ENCODE measurements around the gene NAT14. TPM values are rescaled to one million over a fixed set of nuclear protein-coding genes. Genes with fewer than 3 reads are reported as not detected.
A peak's percentile ranks its signal among the peaks of the same experiment; 100 is the strongest.

Gene NAT14
- total and polyA plus RNA-seq, 4 experiments from 2014 or later = 2.6 to 3.2 (median 2.9) TPM

GRCh38 chr19:55453511-55454260, 31.3 kb upstream of the NAT14 start:
- no peak overlapping the region for H3K27ac ChIP-seq (ENCODE audit: low read depth, low read length)
- Mint-ChIP-seq H3K9me3 (no peaks in the 10 kb centered on the region), H3K27me3 (peaks cover 12 to 18% of the 10 kb centered on the region in 2 donors), H3K4me3 (peak overlapping the region in 7 of 8 donors; percentile 13 to 78 (median 56)), H3K36me3 (peaks cover 3 to 8% of the 10 kb centered on the region in 2 donors), H3K27ac (peak overlapping the region in 3 of 7 donors; percentile 25 to 82 (median 48)), H3K4me1 (peaks cover 5 to 20% (median 15%) of the 10 kb centered on the region in 4 donors)
- POLR2A ChIA-PET (ENCODE audit: partially characterized antibody) = interaction anchor here (0.9 kb wide), 1 partner anchor 10 kb away, joined by 3 read pairs; no protein-coding TSS in a partner anchor
- no peaks in the 10 kb centered on the region for H3K27me3 ChIP-seq (ENCODE audit: insufficient read depth, low read length)
- no peaks in the 10 kb centered on the region for H3K9me3 ChIP-seq (ENCODE audit: control insufficient read depth in 1 of 2, low read length in 2 of 2)
- CTCF ChIA-PET (ENCODE audit: partially characterized antibody) = interaction anchor here (0.6 to 3.0 kb wide), 8 partner anchors 9 to 312 kb away, joined by 4 to 12 read pairs (median 6); no protein-coding TSS in a partner anchor
- peaks cover 10% of the 10 kb centered on the region for H3K4me1 ChIP-seq (ENCODE audit: insufficient read depth, low read length)
- H3K4me3 ChIP-seq (ENCODE audit: low read length in 2 of 2) = no peak overlapping the region
- intact Hi-C loops (cut with micrococcal nuclease) = loop anchor here (1.0 kb wide), 2 partner anchors 161 to 312 kb away; no protein-coding TSS in a partner anchor
- H3K36me3 ChIP-seq (ENCODE audit: insufficient read depth, low read length) = no peaks in the 10 kb centered on the region
- DNase-seq = peak in 1 of 5 donors; percentile 31

DNA sequence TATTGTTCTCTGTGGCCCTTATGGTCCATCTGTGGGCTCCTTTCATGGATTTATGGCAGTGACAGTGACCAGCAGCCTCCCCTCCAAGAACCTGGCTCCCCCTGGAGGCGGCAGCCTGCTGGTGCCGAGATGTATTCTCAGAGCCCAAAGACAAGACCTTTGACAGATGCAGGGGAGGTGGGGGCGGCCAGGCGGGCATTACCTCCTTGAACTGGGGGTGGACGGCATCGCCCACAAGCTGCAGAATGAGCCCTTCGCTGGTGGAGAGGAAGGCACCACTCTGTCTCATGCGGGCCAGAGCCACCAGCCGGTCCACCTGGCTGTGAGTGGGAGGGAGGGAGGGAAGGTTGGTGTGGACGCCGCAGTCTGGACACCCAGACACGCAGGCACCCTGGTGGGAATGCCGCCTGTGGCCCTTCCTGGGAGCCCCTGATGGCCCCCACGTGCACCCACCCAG, 30.2 kb upstream of the NAT14 start:
- Mint-ChIP-seq H3K4me1 (peaks cover 5 to 22% (median 15%) of the 10 kb centered on the region in 4 donors), H3K9me3 (no peaks in the 10 kb centered on the region), H3K27ac (peak overlapping the region in 1 of 7 donors; percentile 22), H3K4me3 (peak overlapping the region in 1 of 8 donors; percentile 72), H3K27me3 (peaks cover 10 to 18% of the 10 kb centered on the region in 2 donors), H3K36me3 (peaks cover 3 to 8% of the 10 kb centered on the region in 2 donors)
- no peak overlapping the region for H3K4me3 ChIP-seq (ENCODE audit: low read length in 2 of 2)
- intact Hi-C loops (cut with micrococcal nuclease) = loop anchor here (1.0 kb wide), 2 partner anchors 163 to 314 kb away; no protein-coding TSS in a partner anchor
- POLR2A ChIA-PET (ENCODE audit: partially characterized antibody) = no interaction called here
- H3K9me3 ChIP-seq (ENCODE audit: control insufficient read depth in 1 of 2, low read length in 2 of 2) = no peaks in the 10 kb centered on the region
- CTCF ChIA-PET (ENCODE audit: partially characterized antibody) = interaction anchor here (1.3 to 3.0 kb wide), 4 partner anchors 13 to 313 kb away, joined by 5 to 12 read pairs (median 10); no protein-coding TSS in a partner anchor
- DNase-seq = peak in 3 of 5 donors; percentile 28 to 45 (median 40)
- H3K27ac ChIP-seq (ENCODE audit: low read depth, low read length) = no peak overlapping the region
- peaks cover 10% of the 10 kb centered on the region for H3K4me1 ChIP-seq (ENCODE audit: insufficient read depth, low read length)
- H3K36me3 ChIP-seq (ENCODE audit: insufficient read depth, low read length) = no peaks in the 10 kb centered on the region
- no peaks in the 10 kb centered on the region for H3K27me3 ChIP-seq (ENCODE audit: insufficient read depth, low read length)

GRCh38 chr19:55455576-55456235, 29.3 kb upstream of the NAT14 start:
- H3K9me3 Mint-ChIP-seq = no peaks in the 10 kb centered on the region
- peaks cover 17% of the 10 kb centered on the region for H3K4me1 ChIP-seq (ENCODE audit: insufficient read depth, low read length)
- no peak overlapping the region for H3K27ac ChIP-seq (ENCODE audit: low read depth, low read length)
- DNase-seq = peak in 1 of 5 donors; percentile 21
- H3K9me3 ChIP-seq (ENCODE audit: control insufficient read depth in 1 of 2, low read length in 2 of 2) = no peaks in the 10 kb centered on the region
- CTCF ChIA-PET (ENCODE audit: partially characterized antibody) = no interaction called here
- intact Hi-C loops (cut with micrococcal nuclease) = no loop called here
- H3K4me3 ChIP-seq (ENCODE audit: low read length in 2 of 2) = no peak overlapping the region
- peaks cover 12 to 31% (median 20%) of the 10 kb centered on the region in 4 donors for H3K4me1 Mint-ChIP-seq
- H3K27me3 ChIP-seq (ENCODE audit: insufficient read depth, low read length) = no peaks in the 10 kb centered on the region
- peaks cover 7 to 15% of the 10 kb centered on the region in 2 donors for H3K27me3 Mint-ChIP-seq
- no peak overlapping the region for H3K4me3 Mint-ChIP-seq
- H3K36me3 Mint-ChIP-seq = peaks cover 3 to 8% of the 10 kb centered on the region in 2 donors
- no peak overlapping the region for H3K27ac Mint-ChIP-seq
- POLR2A ChIA-PET (ENCODE audit: partially characterized antibody) = no interaction called here
- H3K36me3 ChIP-seq (ENCODE audit: insufficient read depth, low read length) = no peaks in the 10 kb centered on the region

- intact Hi-C loops (cut with micrococcal nuclease) = no loop called here
- POLR2A ChIA-PET (ENCODE audit: partially characterized antibody) = no interaction called here
- no peaks in the 10 kb centered on the region for H3K27me3 ChIP-seq (ENCODE audit: insufficient read depth, low read length)
- Mint-ChIP-seq H3K27ac (no peak overlapping the region), H3K4me3 (no peak overlapping the region), H3K9me3 (no peaks in the 10 kb centered on the region), H3K36me3 (peaks cover 3 to 8% of the 10 kb centered on the region in 2 donors), H3K27me3 (peaks cover 7 to 15% of the 10 kb centered on the region in 2 donors), H3K4me1 (peaks cover 14 to 35% (median 23%) of the 10 kb centered on the region in 4 donors)
- peak in 1 of 5 donors; percentile 29 for DNase-seq
- CTCF ChIA-PET (ENCODE audit: partially characterized antibody) = no interaction called here
- no peak overlapping the region for H3K4me3 ChIP-seq (ENCODE audit: low read length in 2 of 2)
- no peaks in the 10 kb centered on the region for H3K36me3 ChIP-seq (ENCODE audit: insufficient read depth, low read length)
- H3K27ac ChIP-seq (ENCODE audit: low read depth, low read length) = no peak overlapping the region
- H3K9me3 ChIP-seq (ENCODE audit: control insufficient read depth in 1 of 2, low read length in 2 of 2) = no peaks in the 10 kb centered on the region
- peaks cover 22% of the 10 kb centered on the region for H3K4me1 ChIP-seq (ENCODE audit: insufficient read depth, low read length)
Measured at GRCh38 chr19:55456347-55456746, 28.6 kb upstream of the NAT14 start.

GRCh38 chr19:55457683-55458457, 27.1 kb upstream of the NAT14 start:
- no peaks in the 10 kb centered on the region for H3K9me3 ChIP-seq (ENCODE audit: control insufficient read depth in 1 of 2, low read length in 2 of 2)
- H3K4me3 Mint-ChIP-seq = no peak overlapping the region
- no peak overlapping the region for H3K4me3 ChIP-seq (ENCODE audit: low read length in 2 of 2)
- peaks cover 18% of the 10 kb centered on the region for H3K4me1 ChIP-seq (ENCODE audit: insufficient read depth, low read length)
- H3K27me3 ChIP-seq (ENCODE audit: insufficient read depth, low read length) = no peaks in the 10 kb centered on the region
- peaks cover 5 to 8% of the 10 kb centered on the region in 2 donors for H3K36me3 Mint-ChIP-seq
- peaks cover 0 to 2% (median 0%) of the 10 kb centered on the region in 8 donors for H3K9me3 Mint-ChIP-seq
- H3K36me3 ChIP-seq (ENCODE audit: insufficient read depth, low read length) = no peaks in the 10 kb centered on the region
- DNase-seq = no peak
- peaks cover 17 to 44% (median 26%) of the 10 kb centered on the region in 4 donors for H3K4me1 Mint-ChIP-seq
- H3K27ac ChIP-seq (ENCODE audit: low read depth, low read length) = no peak overlapping the region
- no peak overlapping the region for H3K27ac Mint-ChIP-seq
- intact Hi-C loops (cut with micrococcal nuclease) = no loop called here
- ChIA-PET CTCF (ENCODE audit: partially characterized antibody) (interaction anchor here (0.7 to 2.1 kb wide), 2 partner anchors 9 to 156 kb away, joined by 3 to 15 read pairs; no protein-coding TSS in a partner anchor), POLR2A (ENCODE audit: partially characterized antibody) (interaction anchor here (1.8 kb wide), 1 partner anchor 19 kb away, joined by 6 read pairs; the partner anchor contains the start of gene ZNF628)
- peaks cover 3 to 13% of the 10 kb centered on the region in 2 donors for H3K27me3 Mint-ChIP-seq

DNA sequence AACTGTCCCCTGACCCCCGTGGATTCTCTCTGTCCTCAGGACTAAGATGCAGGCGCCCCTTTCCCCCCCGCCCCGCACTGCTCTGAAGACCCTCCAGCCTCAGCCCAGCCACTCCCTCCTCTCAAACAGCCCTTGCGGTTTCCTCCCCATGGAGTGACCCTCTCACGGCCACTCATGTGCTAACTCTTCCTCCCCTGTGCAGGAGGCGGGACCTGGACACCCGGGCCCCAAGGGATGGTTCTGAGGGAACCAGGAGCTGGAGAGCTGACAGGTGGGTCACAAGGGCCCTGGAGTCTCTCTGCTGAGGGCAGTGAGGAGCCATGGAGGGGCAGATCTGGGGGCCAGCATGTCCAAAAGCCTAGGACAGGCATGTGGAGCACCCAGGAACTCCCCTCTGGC, 25.4 kb upstream of the NAT14 start:
- ChIA-PET POLR2A (ENCODE audit: partially characterized antibody) (interaction anchor here (1.2 to 1.8 kb wide), 2 partner anchors 17 to 121 kb away, joined by 3 to 6 read pairs; partner anchors contain the start of gene ZNF628), CTCF (ENCODE audit: partially characterized antibody) (interaction anchor here (1.3 to 2.1 kb wide), 2 partner anchors 8 to 44 kb away, joined by 3 to 15 read pairs; no protein-coding TSS in a partner anchor)
- intact Hi-C loops (cut with micrococcal nuclease) = no loop called here
- no peak overlapping the region for H3K27ac ChIP-seq (ENCODE audit: low read depth, low read length)
- peaks cover 11 to 34% (median 21%) of the 10 kb centered on the region in 4 donors for H3K4me1 Mint-ChIP-seq
- H3K36me3 ChIP-seq (ENCODE audit: insufficient read depth, low read length) = no peaks in the 10 kb centered on the region
- no peaks in the 10 kb centered on the region for H3K27me3 ChIP-seq (ENCODE audit: insufficient read depth, low read length)
- peaks cover 0 to 2% (median 0%) of the 10 kb centered on the region in 8 donors for H3K9me3 Mint-ChIP-seq
- H3K27ac Mint-ChIP-seq = peak overlapping the region in 1 of 7 donors; percentile 42
- no peak overlapping the region for H3K4me3 ChIP-seq (ENCODE audit: low read length in 2 of 2)
- H3K36me3 Mint-ChIP-seq = peaks cover 5 to 8% of the 10 kb centered on the region in 2 donors
- peaks cover 0 to 3% of the 10 kb centered on the region in 2 donors for H3K27me3 Mint-ChIP-seq
- peaks cover 18% of the 10 kb centered on the region for H3K4me1 ChIP-seq (ENCODE audit: insufficient read depth, low read length)
- DNase-seq = peak in 1 of 5 donors; percentile 11
- peak overlapping the region in 2 of 8 donors; percentile 86 to 90 for H3K4me3 Mint-ChIP-seq
- H3K9me3 ChIP-seq (ENCODE audit: control insufficient read depth in 1 of 2, low read length in 2 of 2) = no peaks in the 10 kb centered on the region
